Measurements from ENCODE around the gene DBNL. TPM values are rescaled to one million over a fixed set of nuclear protein-coding genes. Genes with fewer than 3 reads are reported as not detected.

Gene DBNL
- total RNA-seq, 1 donor from 2014 or later, result 62.8 TPM

- H3K27ac Mint-ChIP-seq, result no peak overlapping the region
Measured at GRCh38 chr7:44096326-44096881, 51.9 kb downstream of the DBNL start.

GRCh38 chr7:44097064-44097932, 52.8 kb downstream of the DBNL start:
- DNase-seq (ENCODE audit: extremely low spot score, unreplicated experiment), result no peak
- Mint-ChIP-seq H3K4me1 (ENCODE audit: unreplicated experiment) (peaks cover 10% of the 10 kb centered on the region), H3K4me3 (no peak overlapping the region), H3K36me3 (no peaks in the 10 kb centered on the region), H3K9me3 (no peaks in the 10 kb centered on the region), H3K27ac (no peak overlapping the region), H3K27me3 (peaks cover 3% of the 10 kb centered on the region)
- no peak for TF ChIP-seq CTCF (conservative IDR thresholded peaks at IDR 0.05)

More at GRCh38 chr7:44096326-44096881, 51.9 kb downstream of the DBNL start:
- no peak for DNase-seq (ENCODE audit: extremely low spot score, unreplicated experiment)
- no peak for TF ChIP-seq CTCF (conservative IDR thresholded peaks at IDR 0.05)
- Mint-ChIP-seq H3K4me3 (no peak overlapping the region), H3K4me1 (ENCODE audit: unreplicated experiment) (peaks cover 8% of the 10 kb centered on the region), H3K9me3 (no peaks in the 10 kb centered on the region), H3K36me3 (no peaks in the 10 kb centered on the region), H3K27me3 (no peaks in the 10 kb centered on the region)

GRCh38 chr7:44098092-44099068, 53.9 kb downstream of the DBNL start:
- no peak overlapping the region for H3K27ac Mint-ChIP-seq
- peaks cover 16% of the 10 kb centered on the region for H3K4me1 Mint-ChIP-seq (ENCODE audit: unreplicated experiment)
- H3K4me3 Mint-ChIP-seq, result no peak overlapping the region
- H3K36me3 Mint-ChIP-seq, result no peaks in the 10 kb centered on the region
- no peak for DNase-seq (ENCODE audit: extremely low spot score, unreplicated experiment)
- H3K27me3 Mint-ChIP-seq, result peaks cover 12% of the 10 kb centered on the region
- no peaks in the 10 kb centered on the region for H3K9me3 Mint-ChIP-seq
- TF ChIP-seq CTCF (conservative IDR thresholded peaks at IDR 0.05), result no peak

- H3K4me1 Mint-ChIP-seq (ENCODE audit: unreplicated experiment), result peaks cover 18% of the 10 kb centered on the region
- no peaks in the 10 kb centered on the region for H3K9me3 Mint-ChIP-seq
- H3K27ac Mint-ChIP-seq, result no peak overlapping the region
- no peak for TF ChIP-seq CTCF (conservative IDR thresholded peaks at IDR 0.05)
- peaks cover 14% of the 10 kb centered on the region for H3K27me3 Mint-ChIP-seq
- DNase-seq (ENCODE audit: extremely low spot score, unreplicated experiment), result no peak
- no peak overlapping the region for H3K4me3 Mint-ChIP-seq
- H3K36me3 Mint-ChIP-seq, result no peaks in the 10 kb centered on the region
Measured at GRCh38 chr7:44099669-44100068, 55.2 kb downstream of the DBNL start.

GRCh38 chr7:44100458-44101302, 56.2 kb downstream of the DBNL start:
- Mint-ChIP-seq H3K9me3 (no peaks in the 10 kb centered on the region), H3K36me3 (no peaks in the 10 kb centered on the region), H3K4me1 (ENCODE audit: unreplicated experiment) (peaks cover 20% of the 10 kb centered on the region), H3K4me3 (no peak overlapping the region), H3K27me3 (peaks cover 24% of the 10 kb centered on the region), H3K27ac (peak overlapping the region; percentile 5)
- no peak for DNase-seq (ENCODE audit: extremely low spot score, unreplicated experiment)
- no peak for TF ChIP-seq CTCF (conservative IDR thresholded peaks at IDR 0.05)

Measured in type B pancreatic cell (in vitro differentiated cells).